ENCODE results near the gene OR2M7.
A peak's percentile ranks its signal among the peaks of the same experiment; 100 is the strongest.
"Not testable (repeated sequence)": the region's sequence is repeated elsewhere in the genome, so short reads cannot be mapped to it uniquely, and the experiment has no call there.

Gene OR2M7

GRCh38 chr1:248324468-248324867, at the start of gene OR2M7:
Gene OR2M7, minus strand, starts transcription at chr1:248324568. Its CDS starts 0 bp downstream, at chr1:248324568.
- DNase-seq: no peak

GRCh38 chr1:248373761-248374160, 49.4 kb upstream of the OR2M7 start:
- DNase-seq: no peak

- DNase-seq: peak; percentile 7
Observed at GRCh38 chr1:248372394-248372793, 48.0 kb upstream of the OR2M7 start.

GRCh38 chr1:248366609-248367008, 42.2 kb upstream of the OR2M7 start:
- DNase-seq: no peak

- no peak for DNase-seq
Observed at GRCh38 chr1:248361121-248361715, 36.9 kb upstream of the OR2M7 start, which contains the start of gene OR2T4. Gene OR2T4, plus strand, starts transcription at chr1:248361665. Its CDS starts 0 bp downstream, at chr1:248361665.

- no peak for DNase-seq
Observed at GRCh38 chr1:248359415-248359814, 35.0 kb upstream of the OR2M7 start.

- no peak for DNase-seq
Observed at GRCh38 chr1:248348475-248348874, 24.1 kb upstream of the OR2M7 start, which contains the start of gene OR14C36. Gene OR14C36, plus strand, starts transcription at chr1:248348775. Its CDS starts 0 bp downstream, at chr1:248348775.

- no peak for DNase-seq
Observed at GRCh38 chr1:248343451-248343850, 19.1 kb upstream of the OR2M7 start.

- DNase-seq: no peak
Observed at GRCh38 chr1:248316796-248317195, 7.6 kb downstream of the OR2M7 start.

- DNase-seq: not testable (repeated sequence)
Observed at GRCh38 chr1:248306740-248307139, 17.6 kb downstream of the OR2M7 start.

- no peak for DNase-seq
Observed at GRCh38 chr1:248306103-248306502, 18.3 kb downstream of the OR2M7 start.

- DNase-seq: not testable (repeated sequence)
Observed at GRCh38 chr1:248305672-248306071, 18.7 kb downstream of the OR2M7 start.

GRCh38 chr1:248303324-248303723, 21.0 kb downstream of the OR2M7 start, which contains the start of gene OR2T12:
Gene OR2T12, minus strand, starts transcription at chr1:248303424. Its CDS starts 7,846 bp downstream, at chr1:248295578.
- no peak for DNase-seq

GRCh38 chr1:248288391-248288790, 36.0 kb downstream of the OR2M7 start:
- no peak for DNase-seq

GRCh38 chr1:248277876-248278275, 46.5 kb downstream of the OR2M7 start, which contains the start of gene OR2T33:
Gene OR2T33, minus strand, starts transcription at chr1:248277976. Its CDS starts 4,162 bp downstream, at chr1:248273814.
- no peak for DNase-seq

Measured in CD4-positive, alpha-beta T cell treated with Interleukin-10 for 1 hour (primary cell).